UCSD-AML1 (cell line): ENCODE results near the gene ZNF79.
A peak's percentile ranks its signal among the peaks of the same experiment; 100 is the strongest.

ENCODE experiments used
- DNase-seq: peaks from one replicate; lab custom pipeline; 2025; ENCODE audit not compliant: unreplicated experiment; lab: John Stamatoyannopoulos, UW

ZNF79 gene

DNA sequence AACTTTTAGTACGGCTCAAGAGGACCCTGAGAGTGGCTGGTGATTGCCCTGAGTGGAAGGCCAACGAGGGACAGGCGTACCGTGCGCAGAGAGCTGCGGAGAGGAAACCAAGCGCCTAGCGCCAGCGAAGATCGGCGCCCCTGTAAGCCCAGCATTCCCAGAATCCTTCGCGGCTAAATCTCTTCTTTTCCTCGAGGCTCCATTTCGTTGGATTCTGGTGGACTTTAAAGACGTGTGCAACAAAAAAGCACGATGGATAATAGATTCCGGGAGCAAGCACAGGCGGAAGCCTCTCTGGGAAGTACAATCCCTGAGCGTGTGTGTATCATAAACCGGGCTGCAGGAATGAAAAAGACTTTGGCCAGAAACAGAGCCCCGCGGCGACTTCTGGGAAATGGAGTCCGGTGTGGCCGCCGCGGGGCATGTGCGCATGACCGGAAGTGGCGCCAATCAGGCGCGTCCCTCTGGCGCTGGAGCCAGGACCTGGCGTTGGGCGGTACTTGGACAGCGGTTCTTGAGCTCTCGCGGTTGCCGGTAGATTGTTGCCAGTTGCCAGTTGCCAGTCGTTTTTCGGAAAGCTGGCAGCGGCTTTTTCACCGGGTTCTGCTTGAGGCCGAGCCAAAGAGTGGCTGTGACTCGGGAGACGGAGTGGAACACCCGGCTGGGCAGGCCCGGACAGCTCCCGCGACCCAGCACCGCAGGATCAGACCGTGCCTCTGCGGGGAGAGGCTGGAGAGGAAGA, at the start of gene ZNF79:
Gene ZNF79, plus strand, starts transcription at position 449 of the 742 bp plus-strand sequence. CDS start 406 bp downstream, outside the sequence.
- peak; percentile 91 for DNase-seq

DNA sequence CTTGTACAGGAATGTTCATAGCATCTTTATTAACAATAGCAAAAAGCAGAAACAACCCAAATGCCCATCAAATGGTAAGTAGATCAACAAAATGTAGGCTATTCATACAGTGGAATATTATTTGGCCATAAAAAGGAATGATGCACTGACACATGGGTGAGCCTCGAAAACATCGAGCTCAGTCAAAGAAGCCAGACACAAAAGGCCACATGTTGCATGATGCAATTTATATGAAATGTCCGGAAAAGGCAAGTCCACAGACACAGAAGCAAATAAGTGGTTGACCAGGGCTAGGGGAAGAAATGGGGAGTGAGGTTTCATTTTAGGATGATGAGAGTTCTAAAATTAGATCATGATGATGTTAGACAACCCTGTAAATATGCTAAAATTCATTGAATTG, 43.7 kb upstream of the ZNF79 start:
- no peak for DNase-seq

GRCh38 chr9:127382541-127382940, 41.6 kb upstream of the ZNF79 start:
- no peak for DNase-seq

- no peak for DNase-seq
These were observed 40.0 kb upstream of the ZNF79 start for GRCh38 chr9:127384016-127384730.

DNA sequence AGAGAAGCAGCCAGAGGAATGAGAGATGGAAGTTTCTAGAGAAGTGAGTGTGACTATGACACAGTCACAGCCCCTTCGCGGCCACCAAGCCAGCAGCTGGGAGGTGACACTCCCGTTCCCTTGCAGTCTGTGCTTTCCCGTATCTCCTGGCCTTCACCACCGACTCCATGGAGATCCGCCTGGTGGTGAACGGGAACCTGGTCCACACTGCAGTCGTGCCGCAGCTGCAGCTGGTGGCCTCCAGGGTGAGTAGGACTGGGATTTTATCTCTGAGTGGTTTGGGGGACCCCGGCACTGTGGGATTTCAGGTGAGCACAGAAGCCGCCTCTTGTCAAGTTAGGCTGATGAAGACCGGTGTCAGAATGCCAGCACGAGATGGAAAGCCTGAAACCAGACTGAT, 39.3 kb upstream of the ZNF79 start:
- no peak for DNase-seq

DNA sequence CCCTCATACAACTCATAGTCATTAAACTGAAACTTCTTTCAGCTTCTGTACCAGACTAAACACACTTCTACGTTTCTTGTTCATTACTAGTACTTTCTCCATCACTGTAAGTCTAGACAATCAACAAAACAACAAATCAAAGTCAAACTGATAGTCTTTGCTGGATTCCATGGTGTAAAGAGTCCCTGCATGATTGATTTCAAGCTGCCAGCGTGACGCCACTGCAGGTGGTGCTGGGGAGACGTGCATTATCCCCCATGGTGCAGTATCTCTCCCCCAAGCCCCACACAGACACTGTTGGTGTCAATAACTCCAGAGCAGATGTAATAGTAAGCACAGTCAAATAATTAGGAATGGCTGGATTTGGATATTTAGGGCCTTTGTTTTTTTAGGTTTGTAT, 37.9 kb upstream of the ZNF79 start:
- no peak for DNase-seq

GRCh38 chr9:127386981-127387380, 37.2 kb upstream of the ZNF79 start:
- DNase-seq, result no peak

DNA sequence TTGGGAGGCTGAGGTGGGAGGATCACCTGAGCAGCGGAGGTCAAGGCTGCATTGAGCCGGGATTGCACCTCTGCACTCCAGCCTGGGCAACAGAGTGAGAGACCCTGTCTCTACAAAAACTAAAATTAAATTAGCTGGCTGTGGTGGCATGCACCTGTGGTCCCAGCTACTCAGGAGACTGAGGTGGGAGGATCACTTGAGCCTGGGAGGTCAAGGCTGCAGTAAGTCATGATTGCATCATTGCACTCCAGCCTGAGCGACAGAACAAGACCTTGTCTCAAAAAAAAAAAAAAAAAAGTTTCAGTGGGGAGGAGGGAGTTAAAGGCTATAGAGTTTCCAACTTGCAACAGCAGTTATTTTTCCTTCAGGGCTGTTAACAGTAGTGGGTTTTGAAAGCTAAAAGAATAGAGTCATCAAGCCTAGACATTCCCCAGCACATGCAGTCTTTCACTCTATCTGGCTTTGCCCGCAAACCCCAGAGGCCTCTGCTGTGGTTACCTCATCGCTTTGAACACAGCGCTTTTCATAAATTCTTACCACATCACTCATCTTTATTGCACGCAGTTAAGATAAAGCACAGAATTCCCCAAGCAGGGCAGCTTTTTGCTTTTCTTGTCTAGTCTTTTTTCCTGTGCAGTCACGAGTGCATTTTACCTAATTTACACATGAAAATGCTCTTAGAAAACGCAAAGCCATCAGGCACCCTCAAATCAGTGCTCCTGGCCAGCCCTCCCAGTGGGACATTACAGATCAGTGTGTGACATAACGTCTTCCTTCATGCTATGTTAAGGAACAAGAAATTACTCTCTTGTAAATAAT, 35.9 kb upstream of the ZNF79 start:
- no peak for DNase-seq

GRCh38 chr9:127388856-127389238, 35.3 kb upstream of the ZNF79 start:
- no peak for DNase-seq

DNA sequence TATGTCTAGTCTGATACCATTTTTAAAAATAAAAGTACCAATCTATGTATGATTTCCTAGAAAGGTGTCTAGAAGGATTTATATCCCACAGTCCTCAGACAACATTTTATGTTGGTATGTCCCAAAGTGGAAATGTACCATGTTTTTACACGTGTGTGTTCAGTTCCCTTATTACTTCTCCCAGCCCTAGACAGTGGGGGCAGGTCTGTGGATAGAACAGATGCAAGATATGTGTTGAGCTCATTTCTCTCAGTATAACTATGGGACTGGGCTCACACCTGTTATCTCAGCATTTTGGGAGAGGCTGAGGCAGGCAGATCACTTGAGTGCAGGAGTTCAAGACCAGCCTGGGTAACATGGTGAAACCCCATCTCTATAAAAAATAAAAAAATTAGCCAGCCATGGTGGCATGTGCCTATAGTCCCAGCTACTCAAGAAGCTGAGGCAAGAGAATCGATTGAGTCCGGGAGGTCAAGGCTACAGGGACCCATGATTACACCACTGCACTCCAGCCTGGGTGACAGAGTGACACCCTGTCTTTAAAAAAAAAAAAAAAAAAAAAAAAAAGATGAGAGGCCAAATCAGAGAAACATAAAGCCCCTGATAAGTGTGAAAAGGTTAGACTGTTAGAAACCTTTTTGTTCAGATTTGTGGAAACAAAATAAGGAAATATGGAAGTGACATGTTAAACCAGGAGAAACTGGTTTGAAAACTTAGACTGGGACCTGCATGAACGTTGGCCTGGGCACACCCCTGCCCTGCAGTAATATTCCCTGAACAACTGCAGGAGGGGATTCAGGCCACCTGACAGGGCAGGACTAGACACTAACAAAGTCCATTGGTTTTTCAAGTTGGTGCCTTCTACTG, 34.6 kb upstream of the ZNF79 start:
- no peak for DNase-seq

DNA sequence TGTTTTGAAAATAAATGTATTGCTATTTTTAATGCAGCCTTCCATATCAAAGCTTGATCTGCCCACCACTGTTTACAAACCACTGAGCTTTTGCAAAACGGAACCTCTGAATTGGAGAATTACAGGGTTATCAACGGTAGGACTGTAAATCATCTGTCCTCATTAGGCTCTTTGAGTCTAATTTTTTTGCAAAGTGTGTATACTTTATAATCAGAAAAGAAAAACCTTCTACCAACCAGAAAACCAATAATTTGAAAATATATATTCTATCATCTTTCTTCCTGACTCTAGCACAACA, 34.0 kb upstream of the ZNF79 start:
- no peak for DNase-seq

- DNase-seq, result no peak
These were observed 33.6 kb upstream of the ZNF79 start for GRCh38 chr9:127390563-127390962.

DNA sequence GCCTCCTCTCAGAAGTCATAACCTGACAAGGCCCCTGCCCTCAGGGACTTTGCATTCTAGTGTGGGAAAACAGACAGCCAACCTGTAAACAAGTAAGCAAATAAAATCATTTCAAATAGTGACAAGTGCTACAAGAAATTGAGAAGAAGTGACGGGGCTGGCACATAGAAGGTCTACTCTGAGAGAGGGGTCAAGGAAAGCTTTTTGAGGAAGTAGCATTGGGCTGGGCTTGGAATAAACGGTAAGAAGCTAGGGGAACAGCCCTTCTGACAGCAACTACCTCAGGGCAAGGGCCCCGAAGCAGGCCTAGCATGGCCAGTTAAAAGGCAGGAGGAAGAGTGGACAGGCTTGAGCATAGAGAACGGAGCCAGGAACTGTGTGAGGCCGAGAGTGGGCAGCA, 32.0 kb upstream of the ZNF79 start:
- DNase-seq, result no peak

DNA sequence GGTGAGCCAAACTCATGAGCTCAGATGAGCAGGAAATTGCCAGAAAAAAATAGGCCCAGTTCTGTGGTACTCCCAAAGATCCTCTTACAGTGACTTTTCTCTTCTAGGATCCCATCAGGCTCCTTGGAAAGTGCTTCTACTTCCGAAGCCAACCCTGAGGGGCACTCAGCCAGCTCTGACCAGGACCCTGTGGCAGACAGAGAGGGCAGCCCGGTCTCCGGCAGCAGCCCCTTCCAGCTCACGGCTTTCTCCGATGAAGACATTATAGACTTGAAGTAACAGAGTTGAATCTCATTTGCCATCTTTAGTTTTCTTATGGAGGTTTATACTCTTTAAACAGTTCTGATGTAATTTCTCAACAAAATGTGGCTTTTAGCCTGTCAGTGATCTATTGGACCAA, 31.2 kb upstream of the ZNF79 start:
- no peak for DNase-seq

GRCh38 chr9:127393645-127394044, 30.5 kb upstream of the ZNF79 start:
- DNase-seq, result no peak

- DNase-seq, result no peak
These were observed 28.5 kb upstream of the ZNF79 start for GRCh38 chr9:127395497-127396252.

DNA sequence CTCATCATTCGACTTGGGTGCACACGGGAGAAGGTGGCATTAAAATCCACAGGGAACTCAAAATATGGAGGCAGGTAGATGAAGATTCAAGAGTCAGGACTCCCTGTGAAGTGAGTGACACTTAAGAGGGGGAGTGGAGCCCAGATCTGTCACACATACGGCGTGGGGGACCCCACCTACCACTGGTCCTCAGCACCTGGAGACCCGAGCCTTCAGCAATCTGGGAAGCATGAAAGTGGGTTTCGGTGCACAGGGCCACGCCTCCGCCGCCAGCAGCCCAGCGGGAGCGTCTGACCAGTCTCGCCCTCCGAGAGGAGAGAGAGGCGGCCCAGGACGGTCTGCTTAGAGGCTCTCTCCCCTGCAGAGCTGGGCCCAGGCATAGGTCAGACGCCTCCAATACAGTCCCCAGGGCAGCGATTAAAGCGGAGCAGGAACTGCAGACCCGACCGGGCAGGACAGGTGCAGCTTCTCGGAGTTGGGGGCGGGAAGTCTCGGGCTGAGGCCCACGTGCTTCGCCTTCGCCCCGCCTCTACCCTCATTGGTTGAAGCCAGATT, 27.9 kb upstream of the ZNF79 start:
- DNase-seq, result no peak

GRCh38 chr9:127396808-127397645, 27.2 kb upstream of the ZNF79 start, which contains the start of gene SLC2A8:
Gene SLC2A8 (plus strand): TSS chr9:127397169. CDS start chr9:127397231, 62 bp downstream.
- DNase-seq, result peak; percentile 99
